Vagina (tissue), 2 donors: ENCODE results near the gene NRG3. TPM values are rescaled to one million over a fixed set of nuclear protein-coding genes. Genes with fewer than 3 reads are reported as not detected.

ENCODE experiments used
- DNase-seq, 2 donors: peaks; one replicate each; pipeline ENCODE4 v3.0.0-alpha.2; 2017; ENCODE audit errors: extremely low spot score in 2 of 2
- H3K27ac ChIP-seq: fragments of 200-600 bp; sonication (generic); one replicate; pipeline ENCODE4 v1.5.1; 2019
- H3K27me3 ChIP-seq: fragments of 200-600 bp; sonication (generic); one replicate; pipeline ENCODE4 v1.5.1; 2019
- H3K36me3 ChIP-seq, 2 donors: fragments of 200-600 bp; sonication (generic); one replicate each; pipeline ENCODE4 v1.5.1; 2017 to 2019
- H3K4me1 ChIP-seq: fragments of 200-600 bp; sonication (generic); one replicate; pipeline ENCODE4 v1.5.1; 2019
- H3K4me3 ChIP-seq, 2 donors: fragments of 200-600 bp; sonication (generic); 1 replicate in 1 of 2; 2 replicates in 1 of 2; pipeline ENCODE4 v1.5.1; 2016 to 2019
- H3K9me3 ChIP-seq: fragments of 200-600 bp; sonication (generic); one replicate; pipeline ENCODE4 v1.5.1; 2019
- POLR2A ChIP-seq, 2 donors: fragments of 450-650 bp; IDR thresholded peaks; one replicate each; pipeline ENCODE4 v1.6.1; 2017; ENCODE audit warnings: antibody characterized with exemption in 2 of 2, mild to moderate bottlenecking in 2 of 2, moderate library complexity in 2 of 2
- POLR2AphosphoS5 ChIP-seq, 2 donors: sonication (generic); formaldehyde crosslinking; IDR thresholded peaks; one replicate each; pipeline ENCODE4 v1.9.0; 2017; ENCODE audit warnings: antibody characterized with exemption in 2 of 2, mild to moderate bottlenecking in 2 of 2, low read depth in 1 of 2; ENCODE audit not compliant: insufficient read depth in 1 of 2
- intact Hi-C: fragments of 100-400 bp; cut with DNase I; formaldehyde crosslinking; loops from one replicate; pipeline ENCODE4 v1.15.1; 2023
- total RNA-seq: library from RNA; depleted of rRNA; stranded (reverse); fragments of >200 nt; gene quantifications from one replicate; pipeline ENCODE4 v1.2.3, GENCODE V29; 2016
- TF ChIP-seq, protein P1 (sequence below), 3 experiments: fragments of 450-650 bp in 2 of 3; fragments of 200-600 bp in 1 of 3; sonication (generic) in 1 of 3; IDR thresholded peaks; one replicate each; pipeline ENCODE4 v1.5.1; 2017 to 2019; ENCODE audit warnings: antibody characterized with exemption in 3 of 3, mild to moderate bottlenecking in 2 of 3, moderate library complexity in 2 of 3

The NRG3 gene
- total RNA-seq, 1 donor from 2014 or later = not detected

DNA sequence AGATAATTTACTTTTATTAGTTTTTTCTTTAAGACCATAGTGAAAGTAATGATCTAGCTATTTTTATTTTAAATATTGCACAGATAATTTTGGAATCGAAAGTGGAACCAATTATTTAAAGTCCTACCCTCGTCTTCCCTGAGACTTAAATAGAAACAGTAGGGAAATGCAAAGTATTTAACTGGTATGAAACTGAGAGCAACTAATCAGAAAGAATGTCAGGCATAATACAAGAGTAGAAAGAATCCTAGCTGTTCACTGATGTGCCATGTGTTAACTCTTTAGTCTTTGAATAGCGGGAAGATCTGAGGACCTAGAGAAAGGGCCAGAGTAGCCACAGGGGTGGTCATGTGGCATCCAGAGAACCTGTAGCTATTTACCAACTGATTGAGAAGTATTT is 630.0 kb downstream of the NRG3 start:
- Histone ChIP-seq H3K9me3 (no peaks in the 10 kb centered on the region), H3K4me1 (no peaks in the 10 kb centered on the region), H3K4me3 (no peak overlapping the region), H3K27ac (no peak overlapping the region), H3K36me3 (no peaks in the 10 kb centered on the region), H3K27me3 (no peaks in the 10 kb centered on the region)
- no peak for TF ChIP-seq POLR2A (IDR thresholded peaks at IDR 0.05)
- no peak for TF ChIP-seq POLR2AphosphoS5 (IDR thresholded peaks at IDR 0.05; ENCODE audit: insufficient read depth in 1 of 2, low read depth in 1 of 2)
- TF ChIP-seq, protein P1, sequence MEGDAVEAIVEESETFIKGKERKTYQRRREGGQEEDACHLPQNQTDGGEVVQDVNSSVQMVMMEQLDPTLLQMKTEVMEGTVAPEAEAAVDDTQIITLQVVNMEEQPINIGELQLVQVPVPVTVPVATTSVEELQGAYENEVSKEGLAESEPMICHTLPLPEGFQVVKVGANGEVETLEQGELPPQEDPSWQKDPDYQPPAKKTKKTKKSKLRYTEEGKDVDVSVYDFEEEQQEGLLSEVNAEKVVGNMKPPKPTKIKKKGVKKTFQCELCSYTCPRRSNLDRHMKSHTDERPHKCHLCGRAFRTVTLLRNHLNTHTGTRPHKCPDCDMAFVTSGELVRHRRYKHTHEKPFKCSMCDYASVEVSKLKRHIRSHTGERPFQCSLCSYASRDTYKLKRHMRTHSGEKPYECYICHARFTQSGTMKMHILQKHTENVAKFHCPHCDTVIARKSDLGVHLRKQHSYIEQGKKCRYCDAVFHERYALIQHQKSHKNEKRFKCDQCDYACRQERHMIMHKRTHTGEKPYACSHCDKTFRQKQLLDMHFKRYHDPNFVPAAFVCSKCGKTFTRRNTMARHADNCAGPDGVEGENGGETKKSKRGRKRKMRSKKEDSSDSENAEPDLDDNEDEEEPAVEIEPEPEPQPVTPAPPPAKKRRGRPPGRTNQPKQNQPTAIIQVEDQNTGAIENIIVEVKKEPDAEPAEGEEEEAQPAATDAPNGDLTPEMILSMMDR (IDR thresholded peaks at IDR 0.05) = no peak
- intact Hi-C loops = no loop called here
- DNase-seq = no peak

GRCh38 chr10:82506680-82507376 is 631.8 kb downstream of the NRG3 start:
- Histone ChIP-seq H3K4me3 (no peak overlapping the region), H3K36me3 (no peaks in the 10 kb centered on the region), H3K4me1 (no peaks in the 10 kb centered on the region), H3K9me3 (no peaks in the 10 kb centered on the region), H3K27me3 (no peaks in the 10 kb centered on the region), H3K27ac (no peak overlapping the region)
- intact Hi-C loops = no loop called here
- no peak for DNase-seq
- TF ChIP-seq POLR2AphosphoS5 (IDR thresholded peaks at IDR 0.05; ENCODE audit: insufficient read depth in 1 of 2, low read depth in 1 of 2) (no peak), POLR2A (IDR thresholded peaks at IDR 0.05) (no peak)
- TF ChIP-seq, protein P1 (IDR thresholded peaks at IDR 0.05) = no peak

DNA sequence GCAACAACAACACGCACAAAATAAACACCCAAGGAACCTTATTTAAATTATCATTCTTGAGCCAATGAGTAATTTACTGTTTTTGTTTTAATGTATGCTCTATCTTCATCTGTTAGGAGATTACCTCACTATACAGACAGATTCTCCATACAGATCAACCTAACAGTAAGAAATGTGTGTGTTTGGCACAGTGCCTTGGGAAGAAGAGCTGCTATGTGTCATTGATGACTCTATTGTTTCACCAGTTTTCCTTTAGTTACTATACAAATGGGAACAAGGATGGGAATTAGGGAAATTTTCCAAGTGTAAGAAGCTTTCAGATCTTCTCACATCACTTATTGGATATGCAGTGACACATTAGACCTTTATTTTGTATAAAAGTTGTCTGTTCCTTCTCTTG is 640.3 kb downstream of the NRG3 start:
- H3K36me3 ChIP-seq = no peaks in the 10 kb centered on the region
- H3K4me1 ChIP-seq = no peaks in the 10 kb centered on the region
- no peak overlapping the region for H3K4me3 ChIP-seq
- TF ChIP-seq, protein P1 (IDR thresholded peaks at IDR 0.05) = no peak
- no peak for TF ChIP-seq POLR2A (IDR thresholded peaks at IDR 0.05)
- TF ChIP-seq POLR2AphosphoS5 (IDR thresholded peaks at IDR 0.05; ENCODE audit: insufficient read depth in 1 of 2, low read depth in 1 of 2) = no peak
- no peaks in the 10 kb centered on the region for H3K27me3 ChIP-seq
- DNase-seq = no peak
- intact Hi-C loops = no loop called here
- no peak overlapping the region for H3K27ac ChIP-seq
- H3K9me3 ChIP-seq = no peaks in the 10 kb centered on the region

DNA sequence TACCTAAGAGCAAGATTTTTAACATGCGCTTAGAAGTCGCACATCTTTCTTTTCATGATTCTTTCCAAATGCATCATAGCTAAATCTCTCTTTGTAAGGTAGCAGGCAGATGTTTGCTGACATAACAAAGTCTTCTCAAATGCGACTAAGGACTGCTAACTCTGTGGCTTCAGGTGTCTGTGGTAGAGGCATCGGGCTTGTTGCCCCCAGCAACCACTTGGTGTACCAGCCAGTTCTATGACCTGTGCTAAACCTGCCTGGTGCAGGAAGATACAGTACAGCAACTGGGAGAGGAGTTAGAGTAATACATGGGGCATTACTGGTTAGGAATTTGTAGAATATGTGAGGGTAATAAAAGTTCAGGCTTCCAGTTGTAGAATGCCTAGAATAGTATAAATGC is 654.1 kb downstream of the NRG3 start:
- Histone ChIP-seq H3K4me1 (no peaks in the 10 kb centered on the region), H3K27me3 (no peaks in the 10 kb centered on the region), H3K9me3 (no peaks in the 10 kb centered on the region), H3K27ac (no peak overlapping the region), H3K4me3 (no peak overlapping the region), H3K36me3 (no peaks in the 10 kb centered on the region)
- no peak for DNase-seq
- intact Hi-C loops = no loop called here
- TF ChIP-seq, protein P1 (IDR thresholded peaks at IDR 0.05) = no peak
- TF ChIP-seq POLR2AphosphoS5 (IDR thresholded peaks at IDR 0.05; ENCODE audit: insufficient read depth in 1 of 2, low read depth in 1 of 2) = no peak
- TF ChIP-seq POLR2A (IDR thresholded peaks at IDR 0.05) = no peak

GRCh38 chr10:82535457-82535856 is 660.5 kb downstream of the NRG3 start:
- no peak overlapping the region for H3K4me3 ChIP-seq

More at GRCh38 chr10:82535457-82535856, 660.5 kb downstream of the NRG3 start:
- no peak overlapping the region for H3K27ac ChIP-seq
- H3K27me3 ChIP-seq = no peaks in the 10 kb centered on the region
- H3K36me3 ChIP-seq = no peaks in the 10 kb centered on the region
- no peak for DNase-seq
- H3K4me1 ChIP-seq = no peaks in the 10 kb centered on the region
- intact Hi-C loops = no loop called here
- TF ChIP-seq POLR2A (IDR thresholded peaks at IDR 0.05) (no peak), POLR2AphosphoS5 (IDR thresholded peaks at IDR 0.05; ENCODE audit: insufficient read depth in 1 of 2, low read depth in 1 of 2) (no peak)
- TF ChIP-seq, protein P1 (IDR thresholded peaks at IDR 0.05) = no peak
- H3K9me3 ChIP-seq = no peaks in the 10 kb centered on the region
